ENCODE data around the gene UGT1A10.

DNA sequence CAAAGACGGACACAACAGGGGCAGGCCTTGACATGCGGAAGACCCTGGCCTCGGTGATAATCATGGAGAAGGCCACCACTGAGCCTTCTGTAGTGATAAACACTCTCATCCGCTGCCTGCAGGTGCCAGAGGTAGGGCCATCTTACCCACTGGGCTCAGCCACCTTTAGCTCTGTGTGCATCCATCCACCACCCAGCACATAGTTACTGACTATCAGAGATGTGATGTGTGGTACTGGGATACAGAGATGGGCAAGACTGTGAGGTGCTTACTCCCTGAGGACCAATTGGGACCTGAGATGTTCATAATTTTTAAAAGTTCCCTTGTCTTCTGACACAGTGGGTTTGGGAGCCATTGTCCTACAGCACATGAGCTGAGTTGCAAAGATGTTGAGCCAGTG lies 143.5 kb downstream of the UGT1A10 start:
- TF ChIP-seq, protein P1, sequence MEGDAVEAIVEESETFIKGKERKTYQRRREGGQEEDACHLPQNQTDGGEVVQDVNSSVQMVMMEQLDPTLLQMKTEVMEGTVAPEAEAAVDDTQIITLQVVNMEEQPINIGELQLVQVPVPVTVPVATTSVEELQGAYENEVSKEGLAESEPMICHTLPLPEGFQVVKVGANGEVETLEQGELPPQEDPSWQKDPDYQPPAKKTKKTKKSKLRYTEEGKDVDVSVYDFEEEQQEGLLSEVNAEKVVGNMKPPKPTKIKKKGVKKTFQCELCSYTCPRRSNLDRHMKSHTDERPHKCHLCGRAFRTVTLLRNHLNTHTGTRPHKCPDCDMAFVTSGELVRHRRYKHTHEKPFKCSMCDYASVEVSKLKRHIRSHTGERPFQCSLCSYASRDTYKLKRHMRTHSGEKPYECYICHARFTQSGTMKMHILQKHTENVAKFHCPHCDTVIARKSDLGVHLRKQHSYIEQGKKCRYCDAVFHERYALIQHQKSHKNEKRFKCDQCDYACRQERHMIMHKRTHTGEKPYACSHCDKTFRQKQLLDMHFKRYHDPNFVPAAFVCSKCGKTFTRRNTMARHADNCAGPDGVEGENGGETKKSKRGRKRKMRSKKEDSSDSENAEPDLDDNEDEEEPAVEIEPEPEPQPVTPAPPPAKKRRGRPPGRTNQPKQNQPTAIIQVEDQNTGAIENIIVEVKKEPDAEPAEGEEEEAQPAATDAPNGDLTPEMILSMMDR (IDR thresholded peaks at IDR 0.05): no peak
- no peak for TF ChIP-seq POLR2A (IDR thresholded peaks at IDR 0.05)
